ENCODE measurements around the gene EVC2.

GRCh38 chr4:5654791-5655190 is 53.6 kb downstream of the EVC2 start:
- no peak for TF ChIP-seq POLR2A (IDR thresholded peaks at IDR 0.05)
- TF ChIP-seq CTCF (IDR thresholded peaks at IDR 0.05) = no peak
